CD4-positive, alpha-beta T cell treated with Interleukin-4 for 4 hours (primary cell): ENCODE results near the gene GRIK4.

ENCODE experiments used
- DNase-seq: peaks from one replicate; pipeline ENCODE4 v3.0.0-alpha.2; 2020

The GRIK4 gene

DNA sequence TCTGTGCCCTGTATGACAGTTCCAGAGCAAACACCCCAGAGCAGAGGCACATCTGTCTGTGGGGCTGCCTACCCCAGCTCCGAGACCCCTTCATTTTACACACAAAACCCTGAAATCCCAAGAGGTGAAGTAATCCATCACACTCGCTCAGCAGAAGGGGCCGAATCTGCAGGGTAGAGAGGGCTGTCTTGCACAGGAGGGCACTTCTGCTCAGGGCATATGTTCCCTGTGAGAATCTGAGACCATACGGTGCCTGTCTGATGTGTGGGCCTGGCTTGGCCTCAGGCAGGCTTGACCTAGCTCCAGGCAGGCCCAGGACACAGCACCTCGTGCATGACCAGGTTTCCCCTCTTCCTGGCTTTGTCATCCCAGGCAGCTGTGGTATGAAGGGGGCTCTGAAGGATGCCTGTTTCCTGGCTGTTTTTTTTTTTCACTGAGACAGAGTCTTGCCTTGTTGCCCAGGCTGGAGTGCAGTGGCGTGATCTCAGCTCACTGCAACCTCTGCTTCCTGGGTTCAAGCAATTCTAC lies 37.2 kb downstream of the GRIK4 start:
- DNase-seq: no peak

DNA sequence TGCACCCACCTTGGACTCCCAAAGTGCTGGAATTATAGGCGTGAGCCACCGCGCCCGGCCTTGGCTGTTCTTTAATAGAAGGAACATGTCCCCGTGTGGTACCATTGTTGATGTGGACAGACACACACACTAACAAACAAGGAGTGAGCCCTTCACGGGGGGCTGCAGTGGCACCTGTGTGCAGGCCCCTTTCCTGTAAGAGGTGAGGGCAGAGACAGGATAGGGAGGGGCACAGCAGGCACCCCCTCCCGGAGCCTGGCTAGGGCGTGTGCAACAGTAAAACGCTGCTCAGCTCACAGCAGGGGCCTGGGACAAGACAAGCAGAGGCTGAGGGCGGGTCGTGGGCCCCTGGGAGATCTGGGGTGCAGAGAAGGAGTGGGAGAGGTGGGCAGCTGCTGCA lies 37.8 kb downstream of the GRIK4 start:
- no peak for DNase-seq

DNA sequence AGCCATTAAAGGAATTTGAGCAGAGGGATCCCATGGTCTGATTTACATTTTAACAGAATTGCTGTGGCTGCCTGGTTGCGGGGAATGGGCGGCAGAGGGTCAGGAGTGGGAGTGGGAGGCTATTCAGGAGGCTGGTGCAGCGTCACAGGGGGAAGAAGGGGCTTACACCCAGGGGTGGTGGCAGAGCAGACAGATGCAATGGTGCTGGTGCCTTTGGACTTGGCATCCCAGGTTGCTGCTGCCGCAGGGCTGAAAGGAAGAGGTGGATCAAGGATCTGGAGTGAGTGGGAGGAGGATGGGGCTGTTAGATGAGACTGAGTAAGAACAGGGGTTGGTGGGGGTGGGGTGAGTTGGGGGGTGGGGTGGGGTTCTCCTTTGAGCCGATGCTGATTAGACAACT lies 38.5 kb downstream of the GRIK4 start:
- no peak for DNase-seq

DNA sequence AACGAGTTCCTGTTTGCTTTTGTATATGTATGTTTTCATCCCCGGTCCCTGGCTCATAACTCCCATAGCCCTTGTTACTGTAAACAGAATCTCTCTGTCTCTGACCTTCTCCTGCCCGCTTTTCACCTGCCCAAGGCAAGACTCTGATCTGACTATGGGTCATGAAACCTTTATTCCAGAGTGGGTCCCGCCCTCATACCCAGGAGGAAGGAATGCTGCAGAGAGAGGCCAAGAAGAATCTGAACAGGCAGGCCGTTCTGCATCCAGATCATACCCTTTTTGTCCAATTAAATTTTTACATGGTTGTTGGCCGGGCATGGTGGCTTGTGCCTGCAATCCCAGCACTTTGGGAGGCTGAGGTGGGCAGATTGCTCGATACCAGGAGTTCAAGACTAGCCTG lies 39.6 kb downstream of the GRIK4 start:
- no peak for DNase-seq

DNA sequence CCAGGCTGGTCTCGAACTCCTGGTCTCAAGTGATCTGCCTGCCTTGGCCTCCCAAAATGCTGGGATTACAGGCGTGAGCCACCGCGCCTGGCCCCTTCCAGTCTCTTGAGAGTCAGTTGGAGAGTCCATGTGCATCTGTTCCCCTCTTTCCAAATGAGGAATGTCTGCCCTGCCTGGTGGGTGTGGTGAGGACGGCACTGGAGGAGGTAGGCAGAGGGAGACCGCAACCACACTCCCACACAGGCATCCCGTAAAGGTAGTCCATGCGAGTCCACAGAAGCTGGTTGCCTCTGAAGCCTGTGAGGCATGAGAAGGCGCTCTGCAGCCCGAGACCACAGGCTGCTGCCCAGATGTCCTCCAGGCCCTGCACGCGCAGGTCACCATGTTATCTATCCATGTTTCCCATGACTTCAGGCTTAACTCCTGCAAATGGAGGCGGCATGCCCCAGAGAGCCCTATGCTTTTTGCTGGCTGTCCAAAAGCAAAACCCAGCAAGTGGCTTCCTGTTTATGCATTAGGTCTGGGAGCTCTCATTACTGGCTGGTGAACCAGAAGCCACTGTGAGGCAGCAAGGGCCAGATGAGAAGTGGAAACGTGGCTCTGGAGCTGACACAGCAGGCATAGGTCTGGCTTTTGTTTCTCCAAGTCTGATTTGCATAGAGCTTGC lies 43.4 kb downstream of the GRIK4 start:
- DNase-seq: no peak

DNA sequence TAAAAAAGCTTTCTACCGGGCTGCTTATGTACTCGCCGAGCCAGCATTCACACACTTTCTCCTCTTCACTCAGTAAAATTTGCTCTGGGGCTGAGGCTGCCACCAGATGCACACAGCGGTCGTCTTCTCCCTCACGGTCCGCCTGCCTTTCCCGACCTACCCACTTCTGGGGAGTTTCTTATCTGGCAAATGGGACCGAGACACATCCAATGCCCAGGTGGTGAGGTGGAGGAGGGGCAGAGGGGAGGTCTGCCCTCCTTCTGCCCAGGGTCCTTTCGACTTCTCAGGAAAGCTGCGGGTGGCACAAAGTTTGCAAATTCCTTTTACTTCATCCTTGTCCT lies 43.9 kb downstream of the GRIK4 start:
- DNase-seq: no peak

DNA sequence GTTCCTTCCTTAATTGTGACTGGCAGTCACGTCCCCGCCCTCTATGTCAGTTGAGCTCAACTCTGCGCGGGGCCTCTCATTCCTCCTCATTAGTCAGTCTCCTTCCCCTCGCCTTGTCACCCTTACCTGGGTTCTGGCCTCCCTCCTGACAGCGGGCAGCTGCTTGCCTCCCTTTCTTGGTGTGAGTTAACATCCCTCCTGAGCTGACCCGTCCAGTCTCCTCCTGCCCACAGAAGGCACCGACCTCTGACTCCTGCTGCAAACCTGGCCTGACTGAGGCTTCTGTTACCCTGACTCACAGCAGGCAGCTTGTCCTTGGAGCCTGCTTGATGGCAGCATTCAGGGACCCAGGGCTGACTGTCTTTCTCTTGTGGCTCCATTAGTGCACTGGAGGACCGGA lies 45.2 kb downstream of the GRIK4 start:
- DNase-seq: no peak

DNA sequence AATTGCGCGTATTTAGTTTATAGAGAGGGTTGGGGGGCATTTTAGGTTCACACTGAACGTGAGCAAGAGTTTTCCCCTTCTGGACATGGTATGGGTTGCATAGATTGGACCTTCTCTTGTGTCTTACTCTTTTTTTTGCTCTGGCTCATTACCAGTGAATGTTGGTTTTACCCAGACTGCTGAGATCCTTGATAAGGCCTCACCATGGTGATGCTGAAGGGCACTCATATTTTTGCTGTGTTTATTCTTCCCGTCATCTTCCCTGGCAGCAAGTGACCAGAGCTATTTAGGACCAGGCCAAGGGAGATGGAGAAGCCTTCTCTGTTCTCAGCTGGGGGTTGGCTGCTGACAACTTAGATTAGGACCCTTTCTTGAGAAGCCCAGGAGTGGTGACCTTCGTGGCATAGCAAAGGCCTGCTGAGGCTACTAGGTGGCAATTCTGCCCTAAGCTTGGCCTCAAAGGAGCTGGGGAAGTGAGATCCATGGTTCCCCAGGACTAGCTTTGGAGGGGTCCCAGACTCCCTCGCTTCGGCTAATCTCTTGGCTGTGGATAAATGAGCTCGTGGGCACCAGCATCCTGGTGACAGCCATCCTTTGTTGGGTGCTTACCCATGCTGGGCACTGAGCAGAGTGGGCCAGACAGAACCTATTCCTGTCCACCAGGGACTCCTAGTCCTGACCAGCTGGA lies 47.3 kb downstream of the GRIK4 start:
- no peak for DNase-seq

DNA sequence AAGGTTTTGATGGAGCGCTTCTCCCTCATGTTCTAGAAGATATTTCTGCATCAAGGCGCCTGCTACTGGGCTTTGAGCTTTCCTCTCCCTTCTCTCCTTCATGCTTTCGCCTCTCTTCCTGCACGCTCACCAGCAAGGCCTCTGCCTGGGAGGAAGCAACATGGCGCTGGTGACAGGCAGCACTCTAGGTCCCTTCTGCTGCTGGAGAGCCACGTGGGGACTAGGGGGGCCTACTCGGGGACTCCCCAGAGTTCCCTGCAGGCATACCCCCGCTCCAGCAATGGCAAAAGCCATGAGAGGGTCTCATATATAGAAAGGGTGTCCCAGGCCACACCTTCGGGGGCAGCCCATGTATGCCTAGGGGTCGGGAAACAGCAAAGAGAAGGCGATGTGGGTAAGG lies 49.7 kb downstream of the GRIK4 start:
- no peak for DNase-seq

DNA sequence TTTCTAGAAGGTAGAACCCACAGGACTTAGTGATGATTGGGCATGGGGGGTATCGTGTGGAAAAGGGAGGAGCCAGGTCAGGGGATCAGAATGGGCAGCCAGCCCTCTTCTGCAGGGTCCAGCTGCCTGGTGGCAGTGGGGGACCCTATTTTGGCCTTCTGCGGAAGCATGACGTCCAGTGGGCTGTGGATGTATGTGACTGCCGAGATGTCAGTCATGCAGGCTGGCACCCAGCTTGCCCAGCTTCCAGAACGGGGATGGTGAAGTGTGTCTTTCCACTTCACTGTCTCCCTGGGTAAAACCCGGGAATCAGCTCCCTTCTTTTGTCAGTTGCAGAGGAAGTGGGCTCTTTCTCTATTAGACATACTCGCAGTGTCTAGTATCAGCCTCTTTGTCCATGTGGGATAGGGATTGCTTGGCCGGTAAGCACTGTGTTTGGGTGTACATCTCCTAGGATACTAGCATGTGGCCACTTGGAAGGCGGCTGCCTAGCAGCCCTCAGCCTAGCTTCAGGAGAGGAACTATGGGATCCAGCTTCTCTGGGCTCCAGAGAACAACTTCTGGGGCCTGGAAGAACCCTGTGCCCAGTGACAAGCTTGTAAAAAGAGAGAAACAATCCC lies 51.4 kb downstream of the GRIK4 start:
- DNase-seq: no peak

DNA sequence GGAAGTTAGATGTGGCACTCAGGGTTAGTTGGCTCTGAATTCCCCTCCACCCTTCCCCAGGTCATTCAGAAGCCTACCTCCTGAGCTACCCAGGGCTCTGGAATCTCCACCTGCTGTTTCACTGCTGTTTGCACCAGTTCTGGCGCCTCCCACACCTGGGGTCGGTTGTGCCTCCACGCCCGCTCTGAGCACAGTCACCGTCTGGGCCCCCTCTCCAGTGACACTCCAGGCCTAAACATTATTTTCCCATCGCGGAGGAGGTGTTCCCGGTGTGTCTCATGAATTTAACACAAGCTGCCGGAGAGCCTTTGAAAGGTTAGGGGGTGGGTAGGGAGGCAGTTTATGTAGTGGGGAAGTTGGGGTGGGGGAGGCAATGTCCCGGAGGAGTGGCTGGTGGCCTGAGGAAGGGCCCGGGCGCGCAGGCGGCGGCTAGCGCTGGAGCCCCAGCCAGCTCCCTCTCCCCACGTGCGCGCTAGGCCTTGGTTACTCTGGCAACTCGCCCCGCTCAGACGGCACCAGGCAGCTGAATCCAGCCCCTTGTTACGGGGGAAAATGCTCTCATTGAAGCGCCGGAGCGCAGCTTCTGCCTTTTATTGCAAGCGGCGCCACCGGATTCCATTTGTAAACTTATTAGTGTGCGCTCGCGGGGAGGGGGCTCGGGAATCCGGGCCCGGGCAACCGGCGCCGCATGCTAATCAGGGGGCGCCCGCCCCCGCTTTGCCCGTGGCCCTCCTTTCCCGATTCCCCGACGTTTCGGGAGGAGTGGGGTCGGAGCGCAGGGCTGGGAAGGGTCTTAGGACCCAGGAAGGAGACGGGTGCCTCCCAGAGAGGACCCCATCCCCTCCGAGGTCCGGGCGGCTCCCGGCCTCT lies 52.4 kb downstream of the GRIK4 start:
- DNase-seq: no peak

DNA sequence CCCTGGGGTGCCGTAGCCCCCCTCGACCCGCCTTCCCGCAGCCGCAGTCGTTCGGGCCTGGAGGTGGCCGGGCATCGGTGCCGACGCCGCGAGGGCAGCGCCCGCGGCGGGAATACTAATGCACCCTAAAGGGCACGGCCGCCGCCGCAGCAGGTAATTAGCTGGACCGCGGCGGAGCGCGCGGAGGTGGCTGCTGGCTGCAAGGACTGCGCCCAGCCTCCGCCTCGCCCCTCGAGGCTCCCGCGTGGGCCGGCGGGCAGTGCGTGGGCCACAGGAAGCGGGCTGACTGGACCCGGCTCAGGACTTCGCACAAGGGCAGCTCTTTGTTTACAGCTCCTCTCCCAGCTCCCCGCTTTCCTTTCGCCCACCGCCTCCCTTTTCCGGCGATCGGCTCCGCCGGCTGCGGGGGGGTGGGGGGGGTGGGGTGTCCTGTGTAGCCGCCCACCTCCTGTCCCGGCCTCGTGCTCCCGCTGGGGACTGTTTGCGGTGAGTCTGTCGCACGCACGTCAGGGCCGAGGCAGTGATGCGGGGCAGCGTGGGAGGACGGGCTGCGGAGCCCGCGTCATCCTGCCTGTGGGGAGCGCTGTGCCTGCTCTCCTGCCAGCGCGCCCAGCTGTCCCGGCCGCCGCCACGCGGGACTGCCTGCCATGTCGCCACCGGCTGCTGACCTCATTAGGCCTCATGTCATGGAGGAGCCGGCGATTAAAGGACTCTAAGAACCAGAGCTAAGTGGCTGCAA lies 53.2 kb downstream of the GRIK4 start:
- no peak for DNase-seq

DNA sequence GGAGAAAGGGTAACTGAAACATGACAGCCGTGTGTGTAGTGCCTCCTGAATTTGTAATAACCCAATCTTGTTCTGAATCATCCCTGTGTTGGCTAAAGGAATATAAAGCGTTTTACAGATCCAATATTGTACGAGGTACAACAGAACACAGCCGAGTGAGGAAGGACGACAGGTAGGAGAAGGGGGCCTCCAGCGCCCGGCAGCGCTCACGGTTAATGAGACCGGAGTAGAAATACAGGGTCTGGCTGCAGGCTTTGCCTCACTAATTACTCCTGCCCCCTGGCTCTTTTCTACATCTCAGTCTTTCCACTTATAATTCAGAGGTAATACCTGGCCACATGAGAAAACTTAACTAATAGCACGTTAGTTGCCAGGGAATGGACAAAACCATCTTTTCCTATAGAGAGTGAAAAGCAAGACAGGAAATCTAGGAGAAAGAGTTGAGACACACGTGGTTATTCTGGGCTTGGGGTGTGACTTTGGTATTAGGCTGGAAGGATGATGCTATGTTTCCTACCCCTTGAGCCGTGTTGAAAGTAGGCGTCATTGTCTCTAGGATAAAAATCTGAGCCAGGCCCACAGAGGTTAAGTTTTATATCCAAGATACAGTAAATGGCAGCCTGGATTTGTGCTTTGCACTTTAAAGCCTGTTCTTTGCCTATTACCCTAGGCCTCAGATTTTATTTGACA lies 54.1 kb downstream of the GRIK4 start:
- DNase-seq: no peak

DNA sequence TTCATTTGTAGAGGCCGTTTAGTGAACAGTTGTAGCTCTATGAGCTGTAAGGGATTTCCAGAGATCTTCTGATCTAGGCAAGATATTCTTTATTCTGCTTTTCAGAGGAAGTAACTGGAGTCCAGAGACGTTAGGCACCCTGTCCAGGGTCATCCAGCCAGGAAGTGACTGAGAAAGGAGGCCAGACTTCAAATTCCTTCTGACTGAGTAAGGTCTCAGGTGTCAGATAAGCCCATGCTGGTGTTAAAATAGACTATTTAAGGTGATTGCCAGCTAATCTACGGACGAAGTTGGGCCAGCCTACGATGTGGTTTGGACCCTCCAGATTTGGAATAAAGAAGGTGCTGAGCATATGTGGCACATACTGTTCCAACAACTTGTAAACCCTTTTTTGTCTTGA lies 54.6 kb downstream of the GRIK4 start:
- DNase-seq: no peak

DNA sequence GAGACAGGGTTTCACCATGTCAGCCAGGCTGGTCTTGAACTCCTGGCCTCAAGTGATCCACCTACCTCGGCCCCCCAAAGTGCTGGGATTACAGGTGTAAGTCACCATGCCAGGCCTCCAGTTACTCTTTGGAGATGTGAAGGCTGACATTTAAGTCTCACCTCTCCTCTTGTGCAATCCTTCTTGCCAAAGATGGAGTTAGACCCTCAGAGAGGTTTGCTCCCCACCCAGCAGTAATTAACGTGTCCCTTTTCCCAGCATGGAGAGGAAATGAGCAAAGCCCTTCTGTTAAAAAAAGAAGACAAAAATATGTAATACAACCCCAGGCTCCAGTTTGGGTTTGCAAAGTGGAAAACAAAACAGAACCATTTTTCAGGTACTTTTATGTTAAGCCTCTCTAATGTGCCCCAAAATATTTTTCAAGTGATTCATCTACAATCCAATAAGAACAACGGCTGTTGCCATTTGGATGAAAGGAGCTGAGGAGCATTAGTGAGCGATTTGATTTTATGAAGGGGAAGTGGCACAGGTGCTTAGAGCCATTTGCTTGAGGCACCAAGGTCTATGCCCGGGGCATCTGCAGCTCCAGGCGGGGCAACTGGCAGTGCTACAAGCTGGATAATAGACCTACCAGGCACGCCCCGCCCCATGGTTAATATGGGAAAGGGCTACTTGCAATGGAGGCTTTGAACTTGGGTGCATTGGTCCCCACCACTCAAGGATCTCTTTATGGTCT lies 57.2 kb downstream of the GRIK4 start:
- no peak for DNase-seq

DNA sequence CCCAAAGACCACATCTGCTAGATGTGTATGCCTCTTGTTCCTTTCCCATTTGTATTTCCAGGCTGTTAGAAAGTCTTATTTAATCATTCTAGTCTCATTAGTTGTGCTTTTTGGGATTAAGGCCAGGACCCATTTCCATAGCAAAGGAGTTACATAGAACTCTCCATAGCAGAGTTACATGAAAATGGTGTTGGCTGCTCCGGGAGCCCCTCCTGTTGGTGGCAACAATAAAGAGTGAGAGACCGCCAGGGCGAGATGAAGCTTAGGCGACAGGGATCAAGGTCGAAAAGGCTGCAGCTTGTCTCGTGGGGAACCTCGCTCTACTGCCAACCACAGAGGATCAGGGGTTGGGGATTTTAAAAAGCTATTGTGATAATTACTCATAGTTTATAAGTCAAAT lies 58.3 kb downstream of the GRIK4 start:
- no peak for DNase-seq

DNA sequence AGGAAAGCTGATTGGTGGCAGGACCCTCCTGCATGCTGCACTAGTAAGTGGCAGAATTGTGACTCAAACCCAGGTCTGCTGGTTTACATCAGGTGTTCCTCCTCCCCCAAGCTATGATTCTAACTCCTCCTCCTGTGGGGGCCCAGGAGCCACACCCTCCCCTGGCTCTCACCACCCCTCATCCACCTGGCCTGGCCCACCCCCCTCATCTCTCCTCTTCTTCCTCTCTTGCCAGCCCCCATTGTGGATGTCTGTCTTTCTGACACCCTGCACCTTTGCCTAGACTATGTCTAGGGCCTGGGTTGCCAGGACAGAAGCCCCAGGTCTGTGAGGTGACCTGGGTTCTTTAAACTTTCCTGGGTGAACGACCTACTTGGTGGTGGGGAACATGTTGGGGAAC lies 59.9 kb downstream of the GRIK4 start:
- DNase-seq: no peak

DNA sequence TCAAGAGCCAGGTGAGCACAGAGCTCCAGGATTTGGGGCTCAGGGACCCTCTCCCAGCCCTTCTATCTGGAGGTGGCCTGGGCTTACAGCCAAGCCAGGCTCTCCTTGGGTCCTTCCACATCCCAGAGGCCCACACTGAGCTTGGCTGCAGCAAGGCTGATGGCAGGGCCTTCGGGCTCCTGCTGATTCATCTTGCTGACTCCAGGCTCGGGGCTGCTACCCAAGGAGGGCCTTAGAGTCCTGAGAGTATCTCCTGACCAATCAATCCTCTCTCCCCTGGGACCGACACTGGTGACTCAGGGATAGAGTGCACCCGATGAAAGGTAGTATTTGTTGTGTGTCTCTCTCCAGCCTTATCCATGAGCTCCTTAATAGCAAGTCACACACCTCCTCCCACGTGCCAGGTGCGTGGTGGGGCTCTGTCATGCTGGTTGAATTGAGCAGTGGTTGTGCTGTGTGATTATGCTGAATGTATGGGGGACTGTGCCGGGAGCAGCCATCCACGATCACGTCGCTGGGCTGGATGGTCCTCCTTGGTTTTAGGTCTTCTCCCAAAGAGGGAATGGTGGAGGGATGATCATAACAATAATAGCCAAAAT lies 62.3 kb downstream of the GRIK4 start:
- no peak for DNase-seq

DNA sequence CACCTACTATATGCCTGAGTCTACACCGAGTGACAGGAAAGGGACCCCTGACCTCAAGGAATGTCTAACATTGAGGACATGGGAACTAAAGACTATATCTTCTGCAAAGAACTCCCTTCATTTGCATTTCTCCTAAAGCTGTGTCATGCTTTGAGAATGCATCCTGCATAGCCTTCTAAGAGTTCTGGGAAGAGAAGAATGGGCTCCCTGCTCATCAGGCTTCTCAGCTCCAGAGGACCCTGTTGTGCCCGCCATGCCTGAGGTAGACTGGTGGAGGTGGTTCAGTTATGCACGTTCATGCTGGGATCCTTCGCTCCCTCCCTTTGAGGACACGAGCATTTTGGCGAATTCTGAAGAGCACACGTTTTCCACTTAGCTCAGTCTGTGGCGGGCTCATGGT lies 63.3 kb downstream of the GRIK4 start:
- DNase-seq: no peak

DNA sequence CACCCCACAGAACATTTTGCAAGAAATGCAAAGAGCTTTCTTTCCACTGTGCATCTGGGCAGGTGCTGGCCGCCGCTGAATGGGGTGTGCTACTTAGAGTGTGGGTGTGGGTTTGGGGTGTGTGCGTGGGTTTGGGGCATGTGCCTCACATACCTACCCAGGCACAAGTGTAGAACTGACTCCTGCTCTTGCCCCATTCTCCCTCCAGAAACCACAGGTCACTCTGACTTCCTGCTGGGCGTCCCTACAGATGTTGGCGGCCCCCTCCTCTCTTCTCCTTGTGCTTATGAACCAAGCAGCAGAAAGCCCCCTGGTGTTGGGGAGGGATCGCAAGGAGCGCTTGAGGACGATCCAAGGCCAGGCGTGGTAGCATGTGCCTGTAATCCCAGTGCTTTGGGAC lies 63.9 kb downstream of the GRIK4 start:
- no peak for DNase-seq

DNA sequence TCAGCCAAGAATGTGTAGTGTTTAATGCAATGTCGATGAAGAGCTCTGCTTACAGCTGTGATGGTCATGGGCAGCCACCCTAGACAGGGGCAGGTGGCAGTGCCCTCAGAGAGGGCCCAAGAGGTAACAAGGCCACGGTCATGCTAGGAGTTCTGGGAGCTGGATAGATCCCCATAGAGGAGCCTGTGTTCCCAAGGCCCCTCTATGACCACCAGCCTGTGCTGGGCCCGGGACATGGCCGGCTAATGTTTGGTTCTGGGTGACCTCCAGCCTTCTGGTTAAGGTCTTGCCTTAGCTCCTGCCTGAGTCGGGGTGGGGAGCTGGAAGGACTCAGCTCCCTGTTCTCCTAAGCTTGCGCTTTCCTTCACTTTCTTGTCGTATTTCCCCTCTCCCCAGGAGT lies 65.1 kb downstream of the GRIK4 start:
- no peak for DNase-seq
